Mesenchymal stem cell (in vitro differentiated cells and primary cell): ENCODE measurements around the gene MOB2.

Experiments used
- DNase-seq: peaks from one replicate; pipeline ENCODE4 v3.0.0-alpha.2; 2013
- H2AFZ ChIP-seq: one replicate; pipeline ENCODE4 v1.6.1; 2013; ENCODE audit warnings: low read depth, mild to moderate bottlenecking, control low read depth, inconsistent platforms, low read length, moderate library complexity
- H2AK5ac ChIP-seq: 2 replicates; pipeline ENCODE4 v1.6.1; 2013; ENCODE audit warnings: low read length, moderate library complexity, mild to moderate bottlenecking, inconsistent platforms; ENCODE audit not compliant: severe bottlenecking
- H2BK120ac ChIP-seq: one replicate; pipeline ENCODE4 v1.6.1; 2013; ENCODE audit warnings: low read depth, mild to moderate bottlenecking, inconsistent platforms, low read length, moderate library complexity
- H2BK12ac ChIP-seq, 2 experiments: one replicate each; pipeline ENCODE4 v1.6.1; 2013; ENCODE audit warnings: inconsistent platforms in 2 of 2, low read length in 2 of 2, mild to moderate bottlenecking in 2 of 2, moderate library complexity in 2 of 2, control low read depth in 1 of 2
- H2BK15ac ChIP-seq: one replicate; pipeline ENCODE4 v1.6.1; 2013; ENCODE audit warnings: mild to moderate bottlenecking, low read depth, inconsistent platforms; ENCODE audit not compliant: poor library complexity, severe bottlenecking
- H2BK5ac ChIP-seq: 2 replicates; pipeline ENCODE4 v1.6.1; 2013; ENCODE audit warnings: low read depth, mild to moderate bottlenecking, low read length, control low read depth, inconsistent platforms; ENCODE audit not compliant: poor library complexity, severe bottlenecking
- H3K14ac ChIP-seq, 2 experiments: one replicate each; pipeline ENCODE4 v1.6.1; 2013; ENCODE audit warnings: inconsistent platforms in 2 of 2, low read length in 2 of 2, control low read depth in 1 of 2, mild to moderate bottlenecking in 1 of 2, moderate library complexity in 1 of 2
- H3K18ac ChIP-seq, 2 experiments: one replicate each; pipeline ENCODE4 v1.6.1; 2013; ENCODE audit warnings: inconsistent platforms in 2 of 2, low read length in 2 of 2, control low read depth in 1 of 2, low read depth in 1 of 2, mild to moderate bottlenecking in 1 of 2
- H3K23ac ChIP-seq, 2 experiments: one replicate each; pipeline ENCODE4 v1.6.1; 2013; ENCODE audit warnings: inconsistent platforms in 2 of 2, low read length in 2 of 2, mild to moderate bottlenecking in 2 of 2, moderate library complexity in 2 of 2, control low read depth in 1 of 2
- H3K27ac ChIP-seq: 2 replicates; pipeline ENCODE4 v1.5.1; 2013; ENCODE audit warnings: mild to moderate bottlenecking, moderate library complexity, low read length, control low read depth, inconsistent platforms; ENCODE audit not compliant: poor library complexity, severe bottlenecking
- H3K27me3 ChIP-seq, 2 experiments: 2 replicates each; pipeline versions ENCODE4 v1.6.1 to v1.7.0; 2013; ENCODE audit warnings: low read length in 2 of 2, mild to moderate bottlenecking in 2 of 2, moderate library complexity in 2 of 2, control low read depth in 1 of 2, inconsistent platforms in 1 of 2; ENCODE audit not compliant: control insufficient read depth in 1 of 2, insufficient read depth in 1 of 2
- H3K36me3 ChIP-seq, 2 experiments: 2 replicates each; pipeline versions ENCODE4 v1.6.1 to v1.7.0; 2013; ENCODE audit warnings: low read length in 2 of 2, control low read depth in 1 of 2, inconsistent platforms in 1 of 2, low read depth in 1 of 2, mild to moderate bottlenecking in 1 of 2; ENCODE audit not compliant: insufficient read depth in 2 of 2, control insufficient read depth in 1 of 2
- H3K4ac ChIP-seq, 2 experiments: one replicate each; pipeline ENCODE4 v1.6.1; 2013; ENCODE audit warnings: inconsistent platforms in 2 of 2, low read length in 2 of 2, mild to moderate bottlenecking in 2 of 2, moderate library complexity in 2 of 2, control low read depth in 1 of 2, low read depth in 1 of 2
- H3K4me1 ChIP-seq: 2 replicates; pipeline ENCODE4 v1.6.1; 2013; ENCODE audit warnings: low read depth, low read length, control low read depth; ENCODE audit not compliant: control insufficient read depth, insufficient read depth
- H3K4me2 ChIP-seq: 2 replicates; pipeline ENCODE4 v1.6.1; 2013; ENCODE audit warnings: low read length, mild to moderate bottlenecking, inconsistent platforms; ENCODE audit not compliant: poor library complexity, severe bottlenecking
- H3K4me3 ChIP-seq, 2 experiments: 2 replicates each; pipeline versions ENCODE4 v1.5.1 to v1.7.0; 2013; ENCODE audit warnings: low read length in 2 of 2, mild to moderate bottlenecking in 2 of 2, control low read depth in 1 of 2, low read depth in 1 of 2; ENCODE audit not compliant: insufficient read depth in 1 of 2
- H3K79me1 ChIP-seq: replicated peaks from 2 replicates; pipeline ENCODE4 v1.6.1; 2013; ENCODE audit warnings: mild to moderate bottlenecking, control low read depth, low read length, inconsistent platforms; ENCODE audit not compliant: poor library complexity, severe bottlenecking
- H3K9ac ChIP-seq: 2 replicates; pipeline ENCODE4 v1.7.0; 2013; ENCODE audit warnings: mild to moderate bottlenecking, low read length, moderate library complexity
- H3K9me3 ChIP-seq: 2 replicates; pipeline ENCODE4 v1.7.0; 2013; ENCODE audit warnings: mild to moderate bottlenecking, low read length; ENCODE audit not compliant: control insufficient read depth
- H4K8ac ChIP-seq: one replicate; pipeline ENCODE4 v1.6.1; 2013; ENCODE audit warnings: inconsistent platforms, mild to moderate bottlenecking, low read length, moderate library complexity
- H4K91ac ChIP-seq: one replicate; pipeline ENCODE4 v1.6.1; 2013; ENCODE audit warnings: mild to moderate bottlenecking, low read length, inconsistent platforms
- WGBS: methylation state at CpG from one replicate; pipeline ENCODE4 v1.1.7; 2013; ENCODE audit warnings: mixed read lengths; 5-methylcytosine and 5-hydroxymethylcytosine counted together

The MOB2 gene

DNA sequence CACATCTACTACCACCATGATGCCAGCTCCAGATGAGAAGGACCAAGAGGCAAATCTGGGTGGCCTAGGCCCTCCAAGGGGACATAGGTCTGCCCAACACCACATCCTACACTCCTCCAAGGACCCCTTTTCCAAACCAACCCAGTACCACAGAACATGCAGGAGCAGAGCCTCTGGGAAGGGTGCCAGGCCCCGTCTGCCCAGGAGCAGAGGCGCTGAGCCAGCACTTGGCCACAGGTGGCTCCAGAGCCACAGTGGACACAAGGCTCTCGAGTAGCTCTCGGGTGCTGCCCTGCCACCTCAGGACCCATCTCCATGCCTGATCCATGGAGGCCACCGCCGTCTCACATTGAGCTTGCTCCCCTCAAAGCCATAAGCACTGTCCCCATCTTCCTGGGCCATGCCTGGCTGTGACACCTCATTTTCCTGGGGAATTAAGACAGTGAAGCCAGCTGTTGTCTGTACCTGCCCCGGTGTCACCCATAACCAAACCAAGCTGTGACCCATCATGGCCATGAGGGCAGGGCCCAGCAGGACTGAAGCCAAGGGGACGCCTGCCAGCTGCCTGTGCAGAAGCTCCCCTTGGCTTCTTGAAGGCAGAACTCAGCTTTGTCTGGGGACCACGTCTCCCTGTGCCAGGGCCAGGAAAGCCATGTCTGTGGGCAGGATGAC, 7.4 kb downstream of the MOB2 start:
- no peak overlapping the region for H3K14ac ChIP-seq
- peaks cover 8% of the 10 kb centered on the region for H3K4me1 ChIP-seq
- H3K27ac ChIP-seq, result no peak overlapping the region
- no peak overlapping the region for H3K4me2 ChIP-seq
- H3K36me3 ChIP-seq, result peaks cover 62 to 65% of the 10 kb centered on the region in 2 experiments
- H4K8ac ChIP-seq, result no peak overlapping the region
- 95% methylated on average over 9 of the region's 9 CpGs for WGBS
- H3K23ac ChIP-seq, result no peak overlapping the region
- no peak for DNase-seq
- H2BK120ac ChIP-seq, result no peak overlapping the region
- no peak overlapping the region for H2BK12ac ChIP-seq
- no peak overlapping the region for H3K4ac ChIP-seq
- no peak overlapping the region for H2AFZ ChIP-seq
- H3K27me3 ChIP-seq, result no peaks in the 10 kb centered on the region
- H3K79me1 ChIP-seq, result peaks cover 37% of the 10 kb centered on the region
- no peaks in the 10 kb centered on the region for H3K9me3 ChIP-seq
- H2AK5ac ChIP-seq, result no peak overlapping the region
- H2BK5ac ChIP-seq, result no peak overlapping the region
- no peak overlapping the region for H3K4me3 ChIP-seq
- no peak overlapping the region for H4K91ac ChIP-seq
- H3K9ac ChIP-seq, result no peak overlapping the region
- no peak overlapping the region for H3K18ac ChIP-seq
- no peak overlapping the region for H2BK15ac ChIP-seq

DNA sequence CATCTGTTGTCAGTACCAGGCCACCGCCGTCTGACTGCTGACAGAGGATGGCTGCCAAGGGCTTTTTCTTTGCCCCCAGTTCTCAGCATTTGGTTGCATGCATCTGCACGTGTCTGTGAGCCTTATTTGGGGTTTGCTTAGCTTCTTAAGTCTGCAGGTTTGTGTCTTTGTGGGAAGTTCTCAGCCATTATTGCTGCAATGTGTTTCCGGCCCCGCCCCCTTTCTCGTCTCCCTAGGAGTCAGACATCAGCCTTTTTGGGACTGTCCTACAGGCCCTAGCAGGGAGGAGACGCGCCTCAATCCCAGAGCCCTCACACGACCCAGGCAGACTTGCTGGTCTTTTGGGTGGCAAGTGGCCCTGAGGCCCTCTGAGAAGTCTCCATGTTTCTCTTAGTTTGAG, 8.0 kb downstream of the MOB2 start:
- H2BK15ac ChIP-seq, result no peak overlapping the region
- H3K4me2 ChIP-seq, result no peak overlapping the region
- H3K27ac ChIP-seq, result no peak overlapping the region
- H4K8ac ChIP-seq, result no peak overlapping the region
- peaks cover 31% of the 10 kb centered on the region for H3K79me1 ChIP-seq
- no peak overlapping the region for H3K4me3 ChIP-seq
- H3K27me3 ChIP-seq, result no peaks in the 10 kb centered on the region
- H4K91ac ChIP-seq, result no peak overlapping the region
- no peak for DNase-seq
- H3K4me1 ChIP-seq, result peaks cover 7% of the 10 kb centered on the region
- no peak overlapping the region for H2BK120ac ChIP-seq
- WGBS, result 98% methylated on average over 8 of the region's 9 CpGs
- H2BK5ac ChIP-seq, result no peak overlapping the region
- no peak overlapping the region for H3K14ac ChIP-seq
- no peak overlapping the region for H3K4ac ChIP-seq
- no peak overlapping the region for H3K9ac ChIP-seq
- H2AK5ac ChIP-seq, result no peak overlapping the region
- no peaks in the 10 kb centered on the region for H3K9me3 ChIP-seq
- peaks cover 66 to 71% of the 10 kb centered on the region in 2 experiments for H3K36me3 ChIP-seq
- no peak overlapping the region for H3K18ac ChIP-seq
- no peak overlapping the region for H2BK12ac ChIP-seq
- no peak overlapping the region for H3K23ac ChIP-seq
- H2AFZ ChIP-seq, result no peak overlapping the region

DNA sequence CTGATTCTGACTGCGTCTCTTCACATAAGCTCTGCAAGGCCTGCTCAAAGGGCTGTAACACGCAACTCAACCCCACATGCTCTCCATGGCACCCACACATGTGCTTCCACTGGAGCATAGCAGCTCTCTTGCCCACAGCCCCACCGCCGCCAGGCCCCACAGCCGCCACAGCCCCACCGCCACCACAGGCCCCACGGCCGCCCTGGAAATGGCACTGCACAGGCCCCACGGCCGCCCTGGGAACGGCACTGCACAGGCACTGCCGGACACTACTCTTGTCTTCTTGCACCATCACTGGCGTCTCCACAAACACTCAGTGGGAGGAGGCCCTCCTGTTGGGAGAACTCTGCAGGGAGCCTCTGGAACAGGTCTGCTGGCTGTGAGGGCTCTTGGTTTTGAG, 8.6 kb downstream of the MOB2 start:
- no peak overlapping the region for H4K91ac ChIP-seq
- WGBS, result 96% methylated on average over 13 of the region's 13 CpGs
- no peak overlapping the region for H2BK120ac ChIP-seq
- H2AK5ac ChIP-seq, result no peak overlapping the region
- no peak overlapping the region for H3K23ac ChIP-seq
- no peak overlapping the region for H2BK5ac ChIP-seq
- H3K27me3 ChIP-seq, result no peaks in the 10 kb centered on the region
- H3K36me3 ChIP-seq, result peaks cover 71 to 76% of the 10 kb centered on the region in 2 experiments
- no peak overlapping the region for H2BK12ac ChIP-seq
- H3K4ac ChIP-seq, result no peak overlapping the region
- no peak overlapping the region for H2AFZ ChIP-seq
- no peak overlapping the region for H3K14ac ChIP-seq
- H3K4me2 ChIP-seq, result no peak overlapping the region
- DNase-seq, result no peak
- H2BK15ac ChIP-seq, result no peak overlapping the region
- no peak overlapping the region for H3K9ac ChIP-seq
- no peak overlapping the region for H3K4me3 ChIP-seq
- no peak overlapping the region for H4K8ac ChIP-seq
- peaks cover 26% of the 10 kb centered on the region for H3K79me1 ChIP-seq
- peaks cover 4% of the 10 kb centered on the region for H3K4me1 ChIP-seq
- H3K9me3 ChIP-seq, result no peaks in the 10 kb centered on the region
- H3K18ac ChIP-seq, result no peak overlapping the region
- no peak overlapping the region for H3K27ac ChIP-seq

DNA sequence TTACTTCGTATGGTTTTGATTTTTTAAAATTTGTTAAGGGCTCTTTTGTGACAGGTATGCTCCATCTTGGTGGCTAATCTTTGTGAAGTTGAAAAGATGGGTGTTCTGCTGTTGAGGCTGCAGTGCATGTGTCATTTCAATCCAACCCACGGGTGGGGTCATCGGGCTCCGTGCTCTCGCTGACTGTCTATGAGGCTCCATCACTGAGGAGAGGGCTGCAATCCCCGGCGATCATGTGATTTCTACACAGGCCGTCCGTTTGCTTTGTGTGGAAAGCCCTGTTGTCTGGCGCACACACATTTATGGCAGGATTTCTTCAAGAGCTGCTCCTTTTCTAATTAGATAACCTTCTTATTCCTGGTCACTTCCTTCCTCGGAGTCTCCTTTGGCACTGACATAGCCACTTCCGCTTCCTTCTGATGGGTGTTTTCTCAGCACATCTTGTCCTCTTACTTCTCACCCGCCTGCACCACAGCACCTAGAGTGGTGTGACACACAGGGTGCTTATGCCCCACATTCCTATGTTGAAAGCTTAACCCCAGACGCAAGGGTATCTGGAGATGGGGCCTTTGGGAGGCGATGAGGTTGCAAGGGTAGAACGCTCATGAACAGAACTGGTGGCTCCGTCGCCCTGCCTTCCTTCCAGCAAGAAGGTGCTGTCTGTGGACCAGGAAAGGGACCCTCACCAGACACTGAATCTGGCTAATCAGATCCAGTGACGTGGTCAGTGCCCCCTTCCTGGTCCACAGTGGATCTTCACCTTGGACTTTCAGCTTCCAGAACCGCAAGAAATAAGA, 9.4 kb downstream of the MOB2 start:
- H2BK120ac ChIP-seq, result no peak overlapping the region
- no peak overlapping the region for H2BK12ac ChIP-seq
- no peaks in the 10 kb centered on the region for H3K9me3 ChIP-seq
- no peak overlapping the region for H3K4ac ChIP-seq
- no peak overlapping the region for H3K9ac ChIP-seq
- no peak for DNase-seq
- no peak overlapping the region for H3K27ac ChIP-seq
- no peak overlapping the region for H3K4me2 ChIP-seq
- no peaks in the 10 kb centered on the region for H3K27me3 ChIP-seq
- no peak overlapping the region for H3K14ac ChIP-seq
- WGBS, result 95% methylated on average over 20 of the region's 20 CpGs
- H4K91ac ChIP-seq, result no peak overlapping the region
- peaks cover 72 to 78% of the 10 kb centered on the region in 2 experiments for H3K36me3 ChIP-seq
- H2BK15ac ChIP-seq, result no peak overlapping the region
- H3K23ac ChIP-seq, result no peak overlapping the region
- no peak overlapping the region for H2BK5ac ChIP-seq
- no peak overlapping the region for H4K8ac ChIP-seq
- H2AK5ac ChIP-seq, result no peak overlapping the region
- H3K4me3 ChIP-seq, result no peak overlapping the region
- H3K18ac ChIP-seq, result no peak overlapping the region
- peaks cover 19% of the 10 kb centered on the region for H3K79me1 ChIP-seq
- peaks cover 4% of the 10 kb centered on the region for H3K4me1 ChIP-seq
- H2AFZ ChIP-seq, result no peak overlapping the region
